Activated B cell treated with CpG ODN at 0.5 μM for 24 hours (primary cell): ENCODE results near the gene EHBP1. TPM values are rescaled to one million over a fixed set of nuclear protein-coding genes. Genes with fewer than 3 reads are reported as not detected.

Experiments
- ATAC-seq: fragments of 200-7000 bp; cut with Tn5 transposase; one replicate; pipeline ENCODE4 v1.10.0; 2021; ENCODE audit warnings: low read depth, mild to moderate bottlenecking, moderate library complexity
- CTCF ChIA-PET: fragments of 350-600 bp; sonication (Branson Sonifier 250); formaldehyde crosslinking; loops from one replicate; lab custom pipeline; 2021; ENCODE audit warnings: antibody characterized with exemption; lab: Charles Lee
- POLR2A ChIA-PET: fragments of 350-600 bp; sonication (Branson Sonifier 250); formaldehyde crosslinking; loops from one replicate; lab custom pipeline; 2021; ENCODE audit warnings: antibody characterized with exemption; lab: Charles Lee
- DNase-seq: peaks from one replicate; pipeline ENCODE4 v3.0.0; 2022
- H3K27ac Mint-ChIP-seq: one replicate; pipeline ENCODE4 v1.8.0; 2020; ENCODE audit warnings: mixed read lengths
- H3K27me3 Mint-ChIP-seq: one replicate; pipeline ENCODE4 v1.8.0; 2021; ENCODE audit warnings: mixed read lengths
- H3K36me3 Mint-ChIP-seq: one replicate; pipeline ENCODE4 v1.8.0; 2021; ENCODE audit warnings: low read depth, mixed read lengths
- H3K4me1 Mint-ChIP-seq: one replicate; pipeline ENCODE4 v1.8.0; 2021; ENCODE audit warnings: mixed read lengths
- H3K4me3 Mint-ChIP-seq: one replicate; pipeline ENCODE4 v1.8.0; 2020; ENCODE audit warnings: mild to moderate bottlenecking, mixed read lengths
- H3K9me3 Mint-ChIP-seq: one replicate; pipeline ENCODE4 v1.8.0; 2020; ENCODE audit warnings: mixed read lengths
- intact Hi-C: fragments of 100-400 bp; cut with micrococcal nuclease; formaldehyde crosslinking; loops from one replicate; pipeline ENCODE4 v1.15.1; 2024
- total RNA-seq: library from RNA; stranded (reverse); gene quantifications from 2 replicates; pipeline ENCODE4 v1.2.3, GENCODE V29; 2022
- TF ChIP-seq, protein P1 (sequence below): fragments of 200-600 bp; IDR thresholded peaks from one replicate; pipeline ENCODE4 v1.8.0; 2022; ENCODE audit warnings: antibody characterized with exemption, mild to moderate bottlenecking

Gene EHBP1
- total RNA-seq, 1 donor from 2014 or later = 24.0 TPM

DNA sequence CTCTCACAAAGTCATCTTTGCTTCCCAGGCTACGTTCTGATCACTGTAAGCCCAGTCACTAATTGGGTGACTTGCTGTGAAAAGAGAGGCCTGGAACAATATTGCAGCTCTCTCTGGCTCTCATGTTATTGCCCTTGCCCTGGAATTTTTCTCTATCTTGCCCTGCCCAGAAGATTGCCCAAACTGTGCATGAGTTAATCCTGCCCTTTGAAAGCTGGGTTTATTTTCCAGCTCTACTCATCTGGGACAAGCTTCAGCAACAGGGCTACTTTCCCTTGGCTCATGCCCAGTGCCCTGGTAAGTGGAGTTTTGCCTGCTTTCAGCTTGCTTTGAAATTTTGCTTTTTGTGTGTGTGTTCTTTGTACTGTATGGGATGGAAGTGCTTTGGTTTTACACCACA lies 6.9 kb upstream of the EHBP1 start:
- intact Hi-C loops = no loop called here
- ATAC-seq = no peak
- no peaks in the 10 kb centered on the region for H3K4me1 Mint-ChIP-seq
- H3K27ac Mint-ChIP-seq = no peak overlapping the region
- TF ChIP-seq, protein P1, sequence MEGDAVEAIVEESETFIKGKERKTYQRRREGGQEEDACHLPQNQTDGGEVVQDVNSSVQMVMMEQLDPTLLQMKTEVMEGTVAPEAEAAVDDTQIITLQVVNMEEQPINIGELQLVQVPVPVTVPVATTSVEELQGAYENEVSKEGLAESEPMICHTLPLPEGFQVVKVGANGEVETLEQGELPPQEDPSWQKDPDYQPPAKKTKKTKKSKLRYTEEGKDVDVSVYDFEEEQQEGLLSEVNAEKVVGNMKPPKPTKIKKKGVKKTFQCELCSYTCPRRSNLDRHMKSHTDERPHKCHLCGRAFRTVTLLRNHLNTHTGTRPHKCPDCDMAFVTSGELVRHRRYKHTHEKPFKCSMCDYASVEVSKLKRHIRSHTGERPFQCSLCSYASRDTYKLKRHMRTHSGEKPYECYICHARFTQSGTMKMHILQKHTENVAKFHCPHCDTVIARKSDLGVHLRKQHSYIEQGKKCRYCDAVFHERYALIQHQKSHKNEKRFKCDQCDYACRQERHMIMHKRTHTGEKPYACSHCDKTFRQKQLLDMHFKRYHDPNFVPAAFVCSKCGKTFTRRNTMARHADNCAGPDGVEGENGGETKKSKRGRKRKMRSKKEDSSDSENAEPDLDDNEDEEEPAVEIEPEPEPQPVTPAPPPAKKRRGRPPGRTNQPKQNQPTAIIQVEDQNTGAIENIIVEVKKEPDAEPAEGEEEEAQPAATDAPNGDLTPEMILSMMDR = no peak
- H3K36me3 Mint-ChIP-seq = no peaks in the 10 kb centered on the region
- no peak overlapping the region for H3K4me3 Mint-ChIP-seq
- no peak for DNase-seq
- H3K9me3 Mint-ChIP-seq = no peaks in the 10 kb centered on the region
- ChIA-PET CTCF (no interaction called here), POLR2A (no interaction called here)
- H3K27me3 Mint-ChIP-seq = peaks cover 11% of the 10 kb centered on the region

DNA sequence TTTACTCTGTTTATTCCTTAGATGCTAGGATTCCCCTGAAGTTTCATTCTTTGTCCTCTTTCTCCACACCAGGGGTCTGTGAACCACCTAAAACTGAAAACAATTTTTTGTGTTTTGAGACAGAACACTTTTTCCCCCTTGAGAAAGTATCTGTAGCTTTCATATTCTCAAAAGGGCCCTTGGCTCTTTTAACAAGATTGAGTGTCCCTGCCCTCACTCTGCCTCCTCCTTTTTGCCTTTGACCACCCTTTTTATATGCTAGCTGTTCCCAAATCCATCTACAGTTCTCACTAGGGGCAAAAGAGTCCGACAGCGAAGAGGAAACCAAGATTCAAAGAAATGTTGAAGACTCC lies 883 bp upstream of the EHBP1 start:
- ChIA-PET CTCF (no interaction called here), POLR2A (interaction anchor here (1.3 to 1.8 kb wide), 4 partner anchors 8 to 1136 kb away, joined by 3 to 8 read pairs (median 4); partner anchors contain the start of genes MDH1 and WDPCP)
- Mint-ChIP-seq H3K27ac (peak overlapping the region; percentile 78), H3K4me3 (peak overlapping the region; percentile 95), H3K4me1 (peaks cover 34% of the 10 kb centered on the region), H3K27me3 (no peaks in the 10 kb centered on the region), H3K9me3 (no peaks in the 10 kb centered on the region), H3K36me3 (peaks cover 8% of the 10 kb centered on the region)
- ATAC-seq (no peak), DNase-seq (no peak)
- TF ChIP-seq, protein P1 = no peak
- intact Hi-C loops = loop anchor here (1.0 to 10.0 kb wide), 12 partner anchors 44 to 1822 kb away; partner anchors contain the start of genes B3GNT2, CCT4, COMMD1 and FAM161A

GRCh38 chr2:62705859-62706720 lies 577 bp downstream of the EHBP1 start:
- CTCF ChIA-PET = no interaction called here
- Mint-ChIP-seq H3K9me3 (no peaks in the 10 kb centered on the region), H3K36me3 (peaks cover 8% of the 10 kb centered on the region), H3K4me3 (peak overlapping the region; percentile 95), H3K4me1 (peaks cover 34% of the 10 kb centered on the region), H3K27me3 (no peaks in the 10 kb centered on the region), H3K27ac (peak overlapping the region; percentile 78)
- ATAC-seq (peak; percentile 2), DNase-seq (no peak)
- TF ChIP-seq, protein P1 = no peak
- intact Hi-C loops = loop anchor here (1.0 to 10.0 kb wide), 12 partner anchors 45 to 1824 kb away; partner anchors contain the start of genes B3GNT2, CCT4, COMMD1 and FAM161A
- POLR2A ChIA-PET = interaction anchor here (0.6 to 1.8 kb wide), 4 partner anchors 883 to 1168 kb away, joined by 3 to 6 read pairs (median 4); partner anchors contain the start of genes MDH1, WDPCP and XPO1

DNA sequence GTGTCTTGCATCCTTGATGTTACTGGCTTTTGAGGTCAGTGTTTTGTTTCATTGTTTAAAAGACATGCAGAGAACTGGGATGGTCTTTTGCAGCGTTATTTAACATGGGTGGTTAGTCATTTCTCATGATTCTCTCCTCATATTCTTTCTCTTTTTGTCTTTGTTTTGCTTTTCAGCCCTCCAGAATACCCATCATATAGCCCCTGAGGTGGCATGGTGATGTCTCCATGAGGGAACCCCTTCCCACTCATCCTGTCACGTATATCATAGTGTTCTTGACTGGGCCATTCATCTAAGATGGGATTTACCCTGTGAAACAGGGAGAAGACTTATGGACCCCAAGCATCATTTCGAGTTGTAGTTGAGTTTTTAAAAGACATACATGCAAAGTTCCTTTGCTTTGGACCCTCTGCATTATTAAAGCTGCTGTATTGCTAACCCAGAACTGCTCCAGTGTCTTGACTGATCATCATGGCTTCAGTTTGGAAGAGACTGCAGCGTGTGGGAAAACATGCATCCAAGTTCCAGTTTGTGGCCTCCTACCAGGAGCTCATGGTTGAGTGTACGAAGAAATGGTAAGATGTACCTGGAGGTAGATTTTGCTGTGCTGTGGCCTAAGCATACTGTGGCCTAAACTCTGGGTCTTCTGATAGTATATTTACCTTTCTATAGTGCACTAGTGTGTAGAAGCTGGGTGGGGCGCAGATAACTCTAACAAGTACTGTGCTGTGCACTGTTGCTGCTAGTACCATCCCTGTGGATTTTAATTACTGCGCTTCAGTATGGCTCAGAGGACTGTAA lies 1.4 kb downstream of the EHBP1 start:
- intact Hi-C loops = loop anchor here (5.0 to 10.0 kb wide), 5 partner anchors 340 to 1825 kb away; partner anchors contain the start of genes COMMD1, FAM161A, REL and SANBR
- ATAC-seq (no peak), DNase-seq (no peak)
- Mint-ChIP-seq H3K27ac (peak overlapping the region; percentile 13), H3K4me1 (peaks cover 34% of the 10 kb centered on the region), H3K9me3 (no peaks in the 10 kb centered on the region), H3K27me3 (no peaks in the 10 kb centered on the region), H3K4me3 (peak overlapping the region; percentile 95), H3K36me3 (peaks cover 8% of the 10 kb centered on the region)
- TF ChIP-seq, protein P1 = no peak
- ChIA-PET POLR2A (no interaction called here), CTCF (no interaction called here)
